Placental pericyte (primary cell): ENCODE data around the gene PEX5. TPM values are rescaled to one million over a fixed set of nuclear protein-coding genes. Genes with fewer than 3 reads are reported as not detected.

Experiments used
- total RNA-seq: library from RNA; depleted of rRNA; stranded (reverse); fragments of >200 nt; gene quantifications from 2 replicates; pipeline ENCODE4 v1.2.3, GENCODE V29; 2012

PEX5 gene
- total RNA-seq: 23.2 and 31.1 TPM in 2 replicates

GRCh38 chr12:7189398-7190267 lies at the start of gene PEX5:
Gene PEX5 (plus strand): TSS chr12:7189686. CDS start chr12:7190378, 692 bp downstream.

Other genes starting within 250 kb of the PEX5 start
- not detected in 2 replicates for gene RNU7-1, start 245.9 kb upstream of the PEX5 start, total RNA-seq
- gene C12orf57, start 245.7 kb upstream of the PEX5 start, total RNA-seq: 69.3 and 175 TPM in 2 replicates
- 0.22 TPM in 1 of 2 replicates, not detected in the other for gene PTPN6, start 238.3 kb upstream of the PEX5 start, total RNA-seq
- 186 and 248 TPM in 2 replicates for gene PHB2, start 219.0 kb upstream of the PEX5 start, total RNA-seq
- 38.5 and 41.5 TPM in 2 replicates for gene EMG1, start 218.8 kb upstream of the PEX5 start, total RNA-seq
- gene LPCAT3, start 171.2 kb upstream of the PEX5 start, total RNA-seq: 16.3 and 25.6 TPM in 2 replicates
- 40.7 and 172 TPM in 2 replicates for gene C1S, start 129.0 kb upstream of the PEX5 start, total RNA-seq
- gene C1R, start 97.2 kb upstream of the PEX5 start, total RNA-seq: 23.2 and 300 TPM in 2 replicates
- gene C1RL, start 80.5 kb upstream of the PEX5 start, total RNA-seq: 15.0 and 34.6 TPM in 2 replicates
- gene RBP5, start 60.8 kb upstream of the PEX5 start, total RNA-seq: not detected in 2 replicates
- gene CLSTN3, start 59.3 kb upstream of the PEX5 start, total RNA-seq: 6.4 and 12.9 TPM in 2 replicates
- gene ACSM4, start 114.4 kb downstream of the PEX5 start, total RNA-seq: not detected in 2 replicates